Osteoblast (primary cell): Measurements from ENCODE around the gene OSGEP. TPM values are rescaled to one million over a fixed set of nuclear protein-coding genes. Genes with fewer than 3 reads are reported as not detected.

Experiments
- DNase-seq: peaks from one replicate; pipeline ENCODE4 v3.0.0; 2011; ENCODE audit warnings: low spot score, mixed read lengths; ENCODE audit not compliant: insufficient read length; ENCODE audit errors: missing footprints
- H2AFZ ChIP-seq: 2 replicates; pipeline ENCODE4 v1.6.0; 2011; ENCODE audit warnings: mild to moderate bottlenecking, low read length
- H3K27ac ChIP-seq: 2 replicates; pipeline ENCODE4 v1.5.1; 2011; ENCODE audit warnings: mild to moderate bottlenecking, low read depth, low read length, moderate library complexity
- H3K27me3 ChIP-seq: 2 replicates; pipeline ENCODE4 v1.6.0; 2012; ENCODE audit warnings: mild to moderate bottlenecking, control low read depth, inconsistent platforms, low read length, moderate library complexity; ENCODE audit not compliant: insufficient read depth
- H3K36me3 ChIP-seq: 2 replicates; pipeline ENCODE4 v1.5.1; 2011; ENCODE audit warnings: mild to moderate bottlenecking, low read length, control low read depth, moderate library complexity; ENCODE audit not compliant: insufficient read depth
- H3K4me1 ChIP-seq: 2 replicates; pipeline ENCODE4 v1.5.1; 2011; ENCODE audit warnings: mild to moderate bottlenecking, low read length, control low read depth, moderate library complexity; ENCODE audit not compliant: insufficient read depth
- H3K4me2 ChIP-seq: 2 replicates; pipeline ENCODE4 v1.6.0; 2011; ENCODE audit warnings: mild to moderate bottlenecking, low read length; ENCODE audit not compliant: insufficient read depth
- H3K4me3 ChIP-seq: fragments of 200-600 bp; sonication (generic); 3 replicates; pipeline ENCODE4 v1.5.1; 2012; ENCODE audit warnings: mild to moderate bottlenecking, low read length, inconsistent platforms; ENCODE audit not compliant: insufficient read depth
- H3K79me2 ChIP-seq: 2 replicates; pipeline ENCODE4 v1.6.0; 2012; ENCODE audit warnings: mild to moderate bottlenecking, low read length, control low read depth, inconsistent platforms; ENCODE audit not compliant: insufficient read depth
- H3K9me3 ChIP-seq: 2 replicates; pipeline ENCODE4 v1.5.1; 2011; ENCODE audit warnings: low read depth, low read length, control low read depth
- H4K20me1 ChIP-seq: 2 replicates; pipeline ENCODE4 v1.6.0; 2012; ENCODE audit warnings: mild to moderate bottlenecking, low read length, control low read depth; ENCODE audit not compliant: insufficient read depth
- total RNA-seq: library from RNA; depleted of rRNA; stranded (reverse); fragments of >200 nt; gene quantifications from 2 replicates; pipeline ENCODE4 v1.2.3, GENCODE V29; 2012
- TF ChIP-seq, protein P1 (sequence below): IDR thresholded peaks from 2 replicates; pipeline ENCODE4 v1.5.1; 2011; ENCODE audit warnings: mild to moderate bottlenecking, low read depth, low read length, moderate library complexity; ENCODE audit errors: extremely low read depth

OSGEP gene
- total RNA-seq, 1 donor, result 47.8 TPM

DNA sequence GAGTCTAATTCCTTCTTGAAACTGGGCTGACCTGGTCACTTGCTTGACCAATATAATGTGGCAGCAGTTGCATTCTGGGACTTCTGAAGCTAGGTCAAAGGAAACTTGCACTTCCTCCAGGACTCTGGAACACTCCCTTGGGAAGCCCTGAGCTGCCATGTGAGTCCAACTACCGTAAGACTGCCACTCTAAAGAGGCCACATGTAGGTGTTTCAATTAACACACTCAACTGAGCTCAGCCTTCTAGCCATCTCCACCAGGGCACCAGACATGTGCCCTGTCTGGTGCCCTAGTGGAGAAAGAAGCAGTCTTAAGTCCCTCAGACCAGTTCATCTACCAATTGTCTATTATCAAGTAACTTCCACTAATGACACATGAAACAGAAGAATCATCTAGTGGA is 35.2 kb downstream of the OSGEP start:
- Histone ChIP-seq H3K27me3 (no peaks in the 10 kb centered on the region), H3K9me3 (no peaks in the 10 kb centered on the region), H3K4me3 (no peak overlapping the region), H4K20me1 (no peaks in the 10 kb centered on the region), H3K36me3 (no peaks in the 10 kb centered on the region), H3K79me2 (no peaks in the 10 kb centered on the region), H3K27ac (no peak overlapping the region), H3K4me2 (no peak overlapping the region), H3K4me1 (no peaks in the 10 kb centered on the region), H2AFZ (peak overlapping the region; percentile 25)
- DNase-seq, result no peak
- TF ChIP-seq, protein P1, sequence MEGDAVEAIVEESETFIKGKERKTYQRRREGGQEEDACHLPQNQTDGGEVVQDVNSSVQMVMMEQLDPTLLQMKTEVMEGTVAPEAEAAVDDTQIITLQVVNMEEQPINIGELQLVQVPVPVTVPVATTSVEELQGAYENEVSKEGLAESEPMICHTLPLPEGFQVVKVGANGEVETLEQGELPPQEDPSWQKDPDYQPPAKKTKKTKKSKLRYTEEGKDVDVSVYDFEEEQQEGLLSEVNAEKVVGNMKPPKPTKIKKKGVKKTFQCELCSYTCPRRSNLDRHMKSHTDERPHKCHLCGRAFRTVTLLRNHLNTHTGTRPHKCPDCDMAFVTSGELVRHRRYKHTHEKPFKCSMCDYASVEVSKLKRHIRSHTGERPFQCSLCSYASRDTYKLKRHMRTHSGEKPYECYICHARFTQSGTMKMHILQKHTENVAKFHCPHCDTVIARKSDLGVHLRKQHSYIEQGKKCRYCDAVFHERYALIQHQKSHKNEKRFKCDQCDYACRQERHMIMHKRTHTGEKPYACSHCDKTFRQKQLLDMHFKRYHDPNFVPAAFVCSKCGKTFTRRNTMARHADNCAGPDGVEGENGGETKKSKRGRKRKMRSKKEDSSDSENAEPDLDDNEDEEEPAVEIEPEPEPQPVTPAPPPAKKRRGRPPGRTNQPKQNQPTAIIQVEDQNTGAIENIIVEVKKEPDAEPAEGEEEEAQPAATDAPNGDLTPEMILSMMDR, result no peak

DNA sequence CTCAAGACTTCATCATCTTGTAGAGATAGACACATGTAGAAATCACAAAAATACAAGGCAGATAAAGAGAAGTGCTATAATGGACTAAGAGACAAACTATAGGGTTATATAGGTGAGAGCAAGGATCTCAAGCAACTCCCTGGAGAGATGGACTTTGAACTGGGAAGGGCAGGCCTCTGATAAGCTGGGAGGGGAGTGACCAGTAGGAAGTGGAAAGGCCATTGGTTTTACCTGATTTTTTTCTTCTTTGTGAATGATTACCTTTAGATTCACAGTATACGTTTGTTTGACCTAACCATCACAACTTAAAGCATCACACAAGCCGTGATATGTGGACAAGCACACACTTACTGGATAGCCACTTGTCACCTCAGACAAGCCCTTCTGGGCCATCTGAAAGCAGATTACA is 36.1 kb downstream of the OSGEP start:
- no peak overlapping the region for H2AFZ ChIP-seq
- TF ChIP-seq, protein P1, result no peak
- H3K4me1 ChIP-seq, result peaks cover 2% of the 10 kb centered on the region
- H3K27ac ChIP-seq, result no peak overlapping the region
- H3K27me3 ChIP-seq, result no peaks in the 10 kb centered on the region
- H3K9me3 ChIP-seq, result no peaks in the 10 kb centered on the region
- H4K20me1 ChIP-seq, result no peaks in the 10 kb centered on the region
- no peak for DNase-seq
- no peak overlapping the region for H3K4me3 ChIP-seq
- no peaks in the 10 kb centered on the region for H3K79me2 ChIP-seq
- H3K4me2 ChIP-seq, result no peak overlapping the region
- no peaks in the 10 kb centered on the region for H3K36me3 ChIP-seq

DNA sequence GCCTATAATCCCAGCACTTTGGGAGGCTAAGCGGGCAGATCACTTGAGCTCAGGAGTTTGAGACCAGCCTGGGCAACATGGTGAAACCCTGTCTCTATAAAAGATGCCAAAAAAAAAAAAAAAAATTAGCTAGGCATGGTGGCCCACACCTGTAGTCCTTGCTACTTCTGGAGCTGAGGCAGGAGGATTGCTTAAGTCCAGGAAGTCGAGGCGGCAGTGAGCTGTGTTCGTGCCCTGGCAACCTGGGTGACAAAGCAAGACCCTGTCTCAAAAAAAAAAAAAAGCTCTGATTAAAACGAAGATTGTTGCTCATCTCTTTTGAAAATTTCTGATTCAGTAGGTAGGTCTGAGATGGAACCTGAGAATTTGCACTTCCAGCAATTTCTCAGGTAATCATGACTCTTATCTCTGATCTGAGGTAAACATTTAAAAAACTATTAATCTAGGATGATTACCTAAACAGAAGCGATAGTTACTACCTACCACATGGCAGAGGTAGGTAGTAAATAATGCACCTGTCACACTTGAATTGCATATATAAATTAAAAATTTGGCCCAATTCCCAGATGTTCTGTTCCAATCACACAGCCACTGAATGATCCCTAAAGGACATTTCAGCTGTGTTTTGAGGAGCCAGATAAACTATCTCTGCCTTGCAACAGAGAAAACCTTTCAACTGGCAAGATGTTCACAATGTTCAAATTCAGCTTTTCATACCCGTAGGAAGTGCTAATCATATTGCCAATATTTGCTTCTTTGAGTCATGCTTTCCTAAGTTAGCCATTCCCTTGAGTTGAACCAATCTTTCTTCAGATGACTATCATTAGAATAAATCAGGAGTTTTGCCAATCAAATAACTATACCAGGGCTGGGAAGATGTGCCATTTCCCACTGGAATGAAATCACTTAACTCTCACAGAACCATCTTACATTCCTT is 37.1 kb downstream of the OSGEP start:
- TF ChIP-seq, protein P1, result no peak
- DNase-seq, result no peak

DNA sequence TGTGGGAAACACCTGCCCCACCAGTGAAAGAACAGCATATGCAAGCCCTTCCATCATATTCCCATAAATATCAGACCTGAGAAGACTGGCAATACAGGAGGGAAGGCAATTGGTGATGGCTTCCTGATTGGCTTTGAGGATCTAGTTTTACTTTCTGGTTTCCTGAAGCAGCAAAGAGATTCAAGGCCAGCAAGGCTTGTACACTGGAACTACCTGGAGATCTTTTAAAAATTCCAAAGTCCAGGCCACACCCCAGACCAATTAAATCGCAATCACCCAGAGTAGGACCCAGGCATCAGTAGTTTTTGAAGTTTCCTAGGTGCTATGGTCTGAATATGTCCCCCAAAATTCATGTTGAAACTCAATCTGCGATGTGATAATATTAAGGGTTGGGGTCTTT is 38.4 kb downstream of the OSGEP start:
- no peaks in the 10 kb centered on the region for H3K27me3 ChIP-seq
- no peak overlapping the region for H3K4me3 ChIP-seq
- H2AFZ ChIP-seq, result peak overlapping the region; percentile 88
- H3K79me2 ChIP-seq, result peaks cover 13% of the 10 kb centered on the region
- H4K20me1 ChIP-seq, result no peaks in the 10 kb centered on the region
- no peaks in the 10 kb centered on the region for H3K9me3 ChIP-seq
- no peak overlapping the region for H3K27ac ChIP-seq
- TF ChIP-seq, protein P1, result no peak
- H3K4me1 ChIP-seq, result peaks cover 8% of the 10 kb centered on the region
- H3K36me3 ChIP-seq, result no peaks in the 10 kb centered on the region
- H3K4me2 ChIP-seq, result peak overlapping the region; percentile 4
- DNase-seq, result no peak

More for the DNA sequence above, 37.1 kb downstream of the OSGEP start:
- Histone ChIP-seq H3K36me3 (no peaks in the 10 kb centered on the region), H3K9me3 (no peaks in the 10 kb centered on the region), H3K4me3 (no peak overlapping the region), H3K27ac (no peak overlapping the region), H3K27me3 (no peaks in the 10 kb centered on the region), H2AFZ (no peak overlapping the region), H3K4me2 (no peak overlapping the region), H3K79me2 (peaks cover under 1% of the 10 kb centered on the region), H3K4me1 (peaks cover 2% of the 10 kb centered on the region), H4K20me1 (no peaks in the 10 kb centered on the region)
